Measurements from ENCODE around the gene PC.

The PC gene

DNA sequence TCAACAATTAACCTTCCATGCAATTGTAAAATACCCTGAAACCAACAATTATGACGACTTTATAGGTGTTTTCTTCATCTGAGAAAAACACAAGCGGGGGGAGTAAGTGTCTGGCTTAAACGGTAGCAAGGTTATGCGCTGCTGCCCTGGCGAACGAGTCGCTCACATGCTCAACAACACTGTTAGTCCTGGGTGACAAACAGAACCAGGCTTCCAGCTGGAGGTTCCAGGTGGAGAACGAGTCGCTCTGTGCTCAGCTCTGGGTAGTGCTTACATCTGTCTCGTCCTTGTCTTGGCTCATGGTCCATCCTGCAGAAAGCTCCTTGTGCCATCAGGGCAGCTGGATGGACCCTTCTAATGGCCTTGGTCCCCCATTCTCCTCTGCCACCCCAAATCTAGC lies 48.2 kb downstream of the PC start:
- DNase-seq: no peak

DNA sequence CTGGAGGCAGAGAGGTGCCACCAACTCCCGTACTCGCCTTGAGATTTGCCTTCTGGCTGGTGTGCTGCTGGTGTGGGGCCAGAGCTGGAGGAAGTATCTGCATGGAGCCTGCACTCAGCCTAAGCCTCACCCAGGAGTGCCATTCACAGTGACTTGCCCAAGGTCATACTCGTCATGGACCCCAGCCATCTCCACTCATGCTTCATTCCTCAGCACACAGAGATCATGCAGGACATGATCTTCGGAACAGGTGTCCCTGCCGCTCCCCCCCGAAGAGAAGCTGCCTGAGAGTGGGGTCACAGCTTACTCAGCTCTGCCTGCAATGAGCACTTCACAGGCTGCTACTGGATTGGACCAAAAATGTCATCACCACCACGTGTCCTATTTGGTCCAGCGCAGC lies 49.0 kb downstream of the PC start:
- no peak for DNase-seq

GRCh38 chr11:66907751-66908630 lies 50.2 kb downstream of the PC start:
- no peak for DNase-seq

DNA sequence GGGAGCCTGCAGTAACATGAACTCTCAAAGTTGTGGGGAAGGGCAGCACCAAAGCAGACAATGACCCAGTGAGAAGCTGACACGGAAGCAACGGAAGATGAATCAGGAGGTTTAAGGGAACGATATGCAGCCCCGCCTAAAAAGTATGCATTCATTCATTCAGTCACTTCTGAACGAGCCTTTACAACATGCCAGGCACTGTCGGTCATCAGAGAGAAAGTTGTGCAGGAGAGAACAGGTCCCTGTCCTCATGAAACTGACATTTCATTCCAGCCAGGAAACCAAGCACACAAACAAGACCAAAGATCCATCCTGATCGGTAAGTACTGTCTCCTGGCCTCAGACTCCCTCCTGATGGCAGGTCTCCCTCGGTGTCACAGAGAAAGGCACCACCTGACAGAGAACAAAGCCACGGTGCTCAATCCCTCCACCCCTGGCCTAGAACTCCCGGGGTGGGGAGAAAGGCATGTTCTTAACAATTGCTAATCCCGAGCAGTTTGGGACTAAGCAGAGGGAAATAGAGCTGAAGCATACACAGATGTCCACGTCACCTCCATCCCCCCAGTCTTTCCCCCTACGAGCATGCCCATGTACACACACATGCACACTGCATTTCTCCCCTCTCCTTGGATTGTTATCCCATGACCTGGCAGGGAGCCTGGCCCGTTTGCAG lies 52.0 kb downstream of the PC start:
- DNase-seq: no peak

DNA sequence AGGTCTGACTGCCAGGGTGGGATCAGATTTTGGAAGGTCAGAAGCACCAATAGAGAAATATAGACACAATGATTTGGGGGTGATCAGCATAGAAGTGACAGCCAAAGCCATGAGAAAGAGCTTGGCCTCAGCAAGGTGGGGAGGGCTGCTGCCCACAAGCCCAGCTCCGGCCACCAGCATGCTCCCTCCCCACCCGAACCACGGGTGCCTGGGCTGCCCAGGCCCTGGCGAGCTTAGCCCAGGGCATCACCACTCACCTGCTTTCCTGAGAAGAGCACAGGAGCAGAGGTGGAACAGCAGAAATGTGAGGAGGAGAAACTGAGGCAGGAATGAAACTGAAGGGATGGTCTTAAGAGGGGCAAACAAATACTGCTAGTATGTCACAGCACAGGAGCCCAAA lies 52.6 kb downstream of the PC start:
- DNase-seq: no peak

- DNase-seq: no peak
These were observed 53.1 kb downstream of the PC start for GRCh38 chr11:66904981-66905521.

- no peak for DNase-seq
These were observed 53.6 kb downstream of the PC start for GRCh38 chr11:66904561-66904960.

DNA sequence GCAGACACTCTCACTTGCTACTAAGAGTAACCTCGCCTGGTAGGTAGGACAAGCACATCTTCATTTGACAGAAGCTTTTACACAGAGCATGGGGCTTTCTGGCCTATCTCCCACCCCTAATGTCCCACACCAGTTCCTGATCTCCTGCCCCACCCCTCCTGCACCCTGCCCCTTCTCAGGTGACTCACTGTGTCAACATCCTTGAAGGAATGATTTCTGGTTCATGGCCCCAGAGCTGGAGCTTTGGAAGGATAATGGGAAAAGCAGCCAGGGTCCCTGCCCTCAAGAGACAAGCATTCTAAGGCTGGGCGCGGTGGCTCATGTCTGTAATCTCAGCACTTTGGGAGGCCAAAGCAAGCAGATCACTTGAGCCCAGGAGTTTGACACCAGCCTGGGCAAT lies 54.1 kb downstream of the PC start:
- no peak for DNase-seq

DNA sequence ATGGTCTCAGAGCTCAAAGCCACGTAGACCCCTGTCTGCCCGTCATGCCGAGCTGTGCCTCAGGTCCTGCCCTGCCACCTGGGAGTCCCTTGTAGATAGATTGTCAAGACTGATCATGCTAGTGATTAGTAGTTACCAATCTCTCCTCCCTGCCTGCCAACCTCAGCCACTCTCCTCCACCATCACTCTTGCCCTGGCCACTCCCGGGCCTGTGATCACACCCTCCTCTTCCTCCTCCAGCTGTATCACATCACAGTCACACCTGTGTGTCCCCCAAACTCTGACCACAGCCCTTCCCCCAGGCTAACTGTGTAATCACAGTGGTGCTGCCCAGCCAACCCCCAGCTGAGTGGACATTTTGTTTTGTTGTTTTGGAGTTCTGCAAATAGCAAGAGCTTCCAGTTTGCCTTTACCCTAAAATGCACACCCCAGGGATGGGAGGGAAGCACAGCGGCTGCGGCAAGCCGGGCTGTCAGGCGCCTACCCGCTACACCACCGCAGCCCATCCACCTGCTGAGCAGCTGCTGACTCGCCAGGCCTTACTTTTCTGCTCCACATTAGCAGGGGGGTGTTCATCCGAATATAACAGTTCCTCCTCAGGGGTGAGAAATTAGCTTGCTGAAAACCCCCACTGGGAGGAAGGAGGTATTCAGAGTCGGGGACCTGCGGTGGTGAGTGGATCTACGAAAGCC lies 55.6 kb downstream of the PC start:
- no peak for DNase-seq

DNA sequence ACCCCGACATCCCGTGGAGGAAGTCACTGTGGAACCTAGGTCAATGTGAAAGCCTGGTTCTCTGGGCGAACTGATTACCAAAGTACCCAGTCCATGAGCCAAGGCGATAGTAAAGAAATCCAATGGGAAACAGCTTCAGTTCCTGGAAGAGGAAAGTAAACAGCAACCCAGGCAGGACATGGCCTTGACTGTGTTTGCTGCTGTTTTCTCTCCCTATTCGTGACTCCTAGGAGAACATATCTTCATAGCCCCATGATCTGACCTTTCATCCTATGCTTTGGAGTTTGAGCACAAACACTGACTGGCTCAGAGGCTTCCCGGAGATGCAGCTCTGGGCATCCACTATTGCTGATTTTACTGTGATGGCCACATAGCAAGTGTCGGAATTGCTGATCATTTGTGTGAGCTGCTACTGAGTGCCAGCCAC lies 56.2 kb downstream of the PC start:
- DNase-seq: no peak

- DNase-seq: no peak
These were observed 64.0 kb downstream of the PC start for GRCh38 chr11:66894141-66894540.

DNA sequence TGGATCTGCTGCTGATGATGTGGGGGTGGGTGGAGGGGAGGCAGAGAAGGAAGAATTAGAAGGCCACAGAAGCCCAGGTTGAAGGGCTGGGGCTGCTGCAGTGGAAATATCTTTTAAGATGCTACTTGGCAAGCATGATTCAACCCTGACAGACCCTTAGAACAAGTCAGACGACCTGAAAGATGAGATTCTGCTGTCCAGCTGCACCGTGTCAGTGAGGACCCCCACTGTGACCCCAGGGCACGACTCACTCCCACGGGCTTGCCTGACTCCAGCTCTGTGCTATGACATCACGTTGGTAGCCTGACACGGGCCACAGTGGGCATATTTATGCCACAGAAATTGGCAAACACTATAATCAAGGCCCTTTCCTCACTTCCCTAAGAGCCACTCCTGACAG lies 65.3 kb downstream of the PC start:
- DNase-seq: no peak

- peak in 2 of 4 experiments; percentile 34 to 45 for DNase-seq
These were observed 66.1 kb downstream of the PC start for GRCh38 chr11:66891851-66892660.

- no peak for DNase-seq
These were observed 68.2 kb downstream of the PC start for GRCh38 chr11:66889960-66890359.

DNA sequence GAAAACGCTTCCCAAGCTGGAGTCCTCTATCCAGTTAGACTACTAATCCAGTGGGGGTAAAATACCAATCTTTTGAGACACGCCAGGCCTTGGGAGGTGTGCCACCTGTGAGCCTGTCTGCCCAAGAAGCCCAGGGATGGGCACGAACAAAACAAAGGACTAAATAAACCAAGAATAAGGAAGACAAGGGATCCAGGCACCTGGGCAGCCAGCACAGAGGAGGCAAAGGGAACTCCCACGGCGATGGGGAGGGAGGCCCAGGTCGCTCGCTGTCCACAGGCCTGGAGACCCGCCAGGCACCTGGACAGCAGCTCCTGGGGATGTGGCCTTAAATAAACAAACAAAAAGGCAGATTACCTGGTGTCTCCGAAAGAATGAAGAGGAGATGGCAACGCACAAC lies 69.9 kb downstream of the PC start:
- DNase-seq: no peak

DNA sequence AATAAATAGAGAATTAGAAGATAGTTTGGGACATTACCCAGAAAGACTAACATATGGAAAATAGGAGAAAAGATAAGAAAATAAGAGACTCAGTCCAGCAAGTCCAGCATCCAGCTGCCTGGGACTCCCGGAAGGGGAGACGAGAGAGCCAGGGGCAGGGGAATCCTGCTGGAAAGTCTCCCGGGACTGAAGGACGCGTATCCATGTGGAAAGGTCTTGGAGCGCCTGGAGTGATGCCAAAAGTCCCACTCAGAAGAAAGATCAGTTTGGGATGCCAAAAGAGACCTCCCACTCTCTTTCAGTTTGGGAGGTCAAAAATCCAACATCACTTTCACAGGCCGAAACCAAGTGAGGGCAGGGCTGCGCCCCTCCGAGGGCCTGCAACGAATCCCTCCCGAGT lies 70.7 kb downstream of the PC start:
- no peak for DNase-seq

- DNase-seq: no peak
These were observed 71.4 kb downstream of the PC start for GRCh38 chr11:66886671-66887221.

DNA sequence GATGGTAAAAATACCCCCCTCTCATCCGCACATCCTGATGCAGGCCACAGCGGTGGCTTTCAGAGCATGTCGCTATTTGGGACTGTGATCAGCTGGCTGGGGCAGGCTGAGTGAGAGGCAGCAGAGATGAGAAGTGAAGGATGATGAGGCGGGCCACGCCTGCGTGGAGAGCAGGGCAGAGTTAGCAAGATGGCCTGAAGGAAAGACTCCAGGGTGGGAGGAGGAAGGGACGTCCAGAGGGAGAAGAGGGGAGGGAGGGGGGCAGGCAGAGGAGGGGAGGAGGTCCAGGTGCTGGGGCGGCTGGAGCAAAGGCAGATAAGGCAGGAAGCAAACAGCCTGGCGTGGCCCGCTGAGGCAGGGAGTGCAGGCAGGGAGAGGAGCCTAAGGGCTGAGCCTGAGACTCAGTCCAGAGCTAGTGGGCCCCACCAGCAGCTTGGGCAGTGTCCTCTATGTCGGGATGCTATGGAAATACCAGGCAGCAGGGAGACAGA lies 72.2 kb downstream of the PC start:
- DNase-seq: no peak

- DNase-seq: no peak
These were observed 72.7 kb downstream of the PC start for GRCh38 chr11:66885469-66885868.

DNA sequence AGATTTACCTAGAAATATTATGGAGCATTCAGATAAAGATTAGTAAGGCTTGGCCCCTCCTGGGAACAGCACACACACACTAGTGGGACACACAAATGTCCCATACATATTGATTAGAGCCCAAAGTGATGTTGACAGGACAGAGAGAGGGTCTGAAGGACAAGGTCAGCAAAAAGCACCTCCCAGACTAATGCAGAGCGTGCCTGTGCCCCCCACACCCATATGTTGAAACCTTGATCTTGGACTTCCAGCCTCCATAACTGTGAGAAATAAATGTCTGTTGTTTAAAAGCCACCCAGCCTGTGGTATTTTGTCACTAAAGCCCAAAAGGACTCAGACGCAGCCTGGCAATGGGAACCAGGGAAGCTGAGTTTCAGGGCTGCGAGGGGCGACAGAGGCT lies 73.7 kb downstream of the PC start:
- no peak for DNase-seq

GRCh38 chr11:66883016-66883965 lies 74.9 kb downstream of the PC start:
- DNase-seq: peak; percentile 21 to 56 (median 39)

Measured in activated CD4-positive, CD25-positive, alpha-beta regulatory T cell (primary cell).